PFSK-1 (cell line): ENCODE measurements around the gene HEMK1.

ENCODE experiments used
- POLR2AphosphoS5 ChIP-seq: IDR thresholded peaks from 2 replicates; pipeline ENCODE4 v1.6.1; 2012; ENCODE audit warnings: low read depth, mild to moderate bottlenecking, control low read depth, low read length, moderate library complexity
- TAF1 ChIP-seq: IDR thresholded peaks from 2 replicates; pipeline ENCODE4 v1.6.1; 2012; ENCODE audit warnings: low read length, control low read depth, borderline replicate concordance; ENCODE audit not compliant: insufficient read depth

GRCh38 chr3:50521572-50521971 lies 47.8 kb upstream of the HEMK1 start:
- TF ChIP-seq POLR2AphosphoS5 (no peak), TAF1 (no peak)
